Astrocyte of the cerebellum (primary cell): ENCODE measurements around the gene LRCH1.

Experiments used
- DNase-seq: peaks from one replicate; pipeline ENCODE4 v3.0.0-alpha.2; 2011; ENCODE audit warnings: low read depth
- H3K4me3 ChIP-seq: 2 replicates; pipeline ENCODE4 v1.5.1; 2011; ENCODE audit warnings: mild to moderate bottlenecking, low read depth, low read length, moderate library complexity
- in situ Hi-C: cut with HindIII; loops from 2 replicates; pipeline ENCODE4 v1.10.0; 2017; ENCODE audit warnings: low sequenced_read_pairs
- TF ChIP-seq, protein P1 (sequence below): IDR thresholded peaks from 2 replicates; pipeline ENCODE4 v1.5.1; 2012; ENCODE audit warnings: low read length, low read depth, moderate library complexity, mild to moderate bottlenecking; ENCODE audit errors: missing control alignments

LRCH1 gene

GRCh38 chr13:46796129-46796514, 243.2 kb downstream of the LRCH1 start:
- TF ChIP-seq, protein P1, sequence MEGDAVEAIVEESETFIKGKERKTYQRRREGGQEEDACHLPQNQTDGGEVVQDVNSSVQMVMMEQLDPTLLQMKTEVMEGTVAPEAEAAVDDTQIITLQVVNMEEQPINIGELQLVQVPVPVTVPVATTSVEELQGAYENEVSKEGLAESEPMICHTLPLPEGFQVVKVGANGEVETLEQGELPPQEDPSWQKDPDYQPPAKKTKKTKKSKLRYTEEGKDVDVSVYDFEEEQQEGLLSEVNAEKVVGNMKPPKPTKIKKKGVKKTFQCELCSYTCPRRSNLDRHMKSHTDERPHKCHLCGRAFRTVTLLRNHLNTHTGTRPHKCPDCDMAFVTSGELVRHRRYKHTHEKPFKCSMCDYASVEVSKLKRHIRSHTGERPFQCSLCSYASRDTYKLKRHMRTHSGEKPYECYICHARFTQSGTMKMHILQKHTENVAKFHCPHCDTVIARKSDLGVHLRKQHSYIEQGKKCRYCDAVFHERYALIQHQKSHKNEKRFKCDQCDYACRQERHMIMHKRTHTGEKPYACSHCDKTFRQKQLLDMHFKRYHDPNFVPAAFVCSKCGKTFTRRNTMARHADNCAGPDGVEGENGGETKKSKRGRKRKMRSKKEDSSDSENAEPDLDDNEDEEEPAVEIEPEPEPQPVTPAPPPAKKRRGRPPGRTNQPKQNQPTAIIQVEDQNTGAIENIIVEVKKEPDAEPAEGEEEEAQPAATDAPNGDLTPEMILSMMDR = no peak
- DNase-seq = no peak
- in situ Hi-C loops = no loop called here
- H3K4me3 ChIP-seq = peak overlapping the region; percentile 67

- peak within 1 kb of the TSS; percentile 67 for H3K4me3 ChIP-seq
- peak; percentile 76 for DNase-seq
- in situ Hi-C loops = no loop called here
- TF ChIP-seq, protein P1 = no peak
Measured at GRCh38 chr13:46796515-46797474, 243.8 kb downstream of the LRCH1 start, which contains the start of gene ESD. ESD (minus strand) TSS chr13:46797161; CDS start chr13:46791413, 5,748 bp downstream.

DNA sequence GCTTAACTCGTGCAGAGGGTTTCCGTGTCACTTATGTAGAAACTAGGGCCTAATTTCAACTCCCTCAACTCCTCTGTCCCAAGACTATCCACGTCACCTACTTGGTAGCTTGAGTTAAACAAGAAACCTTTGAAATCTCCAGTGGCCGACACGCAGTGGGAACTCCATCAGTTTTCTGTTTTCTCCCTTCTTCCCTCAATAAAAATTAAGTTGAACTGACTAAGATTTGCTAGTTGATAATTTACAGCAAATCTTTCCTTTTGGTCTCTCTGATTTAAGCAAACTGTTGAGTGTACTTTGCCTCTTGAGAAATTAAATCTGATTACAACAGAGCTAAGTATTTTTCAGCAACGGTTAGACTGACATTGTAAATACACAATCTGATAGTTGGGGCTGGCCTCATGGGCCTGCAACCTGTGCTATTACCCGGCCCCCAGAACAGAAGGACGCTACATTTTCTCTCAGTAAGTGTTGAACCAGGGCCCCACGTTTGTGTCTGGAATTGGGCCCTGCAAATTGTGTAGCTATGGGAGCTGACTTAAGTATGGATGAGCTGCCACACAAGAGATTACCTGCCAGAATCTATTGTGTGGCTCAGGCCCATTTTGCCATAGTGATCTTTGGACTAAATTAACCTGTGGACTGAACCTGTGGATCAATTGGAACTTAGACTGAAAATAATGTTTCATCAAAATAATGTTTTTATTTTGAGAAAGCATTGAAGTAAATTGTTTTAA, 244.7 kb downstream of the LRCH1 start:
- in situ Hi-C loops = no loop called here

GRCh38 chr13:46799139-46799538, 246.2 kb downstream of the LRCH1 start:
- in situ Hi-C loops = no loop called here
- no peak for DNase-seq
- H3K4me3 ChIP-seq = no peak overlapping the region
- TF ChIP-seq, protein P1 = no peak

More for the DNA sequence above, 244.7 kb downstream of the LRCH1 start:
- H3K4me3 ChIP-seq = peak overlapping the region; percentile 67
- DNase-seq = no peak
- TF ChIP-seq, protein P1 = no peak

DNA sequence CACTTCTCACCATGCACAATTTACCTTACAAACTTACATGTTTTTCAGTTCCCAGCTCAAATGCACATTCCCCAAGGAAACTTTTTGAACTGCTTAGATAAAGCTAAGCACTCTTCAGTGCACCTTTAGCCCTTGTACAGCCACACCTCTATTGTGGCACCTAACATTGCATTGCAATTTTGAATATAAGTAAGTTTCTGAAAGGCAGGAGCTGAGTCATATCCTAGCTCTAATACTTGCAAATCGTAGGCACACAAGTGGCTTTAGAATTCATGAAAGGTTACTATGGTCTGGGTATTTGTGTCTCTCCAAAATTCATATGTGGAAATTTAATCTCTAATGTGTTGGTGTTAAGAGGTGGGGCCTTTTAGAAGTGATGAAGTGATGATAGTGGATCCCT, 248.9 kb downstream of the LRCH1 start:
- no peak overlapping the region for H3K4me3 ChIP-seq
- in situ Hi-C loops = no loop called here
- TF ChIP-seq, protein P1 = no peak
- DNase-seq = no peak
